ENCODE data around the gene EFL1.

DNA sequence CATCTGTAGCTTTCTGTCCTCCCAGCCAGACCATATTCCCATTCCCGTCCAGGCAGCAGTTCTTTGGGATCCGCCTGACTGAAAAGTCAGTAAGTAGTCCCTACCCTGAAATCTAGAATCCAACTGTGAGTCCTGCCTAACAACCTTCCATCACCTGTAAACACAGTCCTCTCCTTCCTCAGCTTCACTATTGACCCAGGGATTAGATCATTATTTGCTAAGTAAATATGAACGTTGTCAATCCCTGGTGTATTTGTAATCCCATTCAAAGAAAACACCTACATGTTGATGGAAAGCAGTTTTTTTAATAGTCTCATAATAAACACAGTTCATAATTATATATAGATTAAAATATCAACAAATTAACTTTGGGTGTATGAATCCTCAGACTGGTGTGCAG lies 816 bp upstream of the EFL1 start:
- TF ChIP-seq YY1 (IDR thresholded peaks at IDR 0.05; ENCODE audit: low read depth) (no peak), RAD21 (IDR thresholded peaks at IDR 0.05; ENCODE audit: low read depth) (no peak), CREB1 (IDR thresholded peaks at IDR 0.05; ENCODE audit: low read depth) (no peak), TEAD4 (IDR thresholded peaks at IDR 0.05) (no peak), ZBTB7A (IDR thresholded peaks at IDR 0.05; ENCODE audit: low read depth) (no peak), TAF1 (IDR thresholded peaks at IDR 0.05; ENCODE audit: low read depth) (no peak), EGR1 (IDR thresholded peaks at IDR 0.05) (no peak)
- TF ChIP-seq, protein P1, sequence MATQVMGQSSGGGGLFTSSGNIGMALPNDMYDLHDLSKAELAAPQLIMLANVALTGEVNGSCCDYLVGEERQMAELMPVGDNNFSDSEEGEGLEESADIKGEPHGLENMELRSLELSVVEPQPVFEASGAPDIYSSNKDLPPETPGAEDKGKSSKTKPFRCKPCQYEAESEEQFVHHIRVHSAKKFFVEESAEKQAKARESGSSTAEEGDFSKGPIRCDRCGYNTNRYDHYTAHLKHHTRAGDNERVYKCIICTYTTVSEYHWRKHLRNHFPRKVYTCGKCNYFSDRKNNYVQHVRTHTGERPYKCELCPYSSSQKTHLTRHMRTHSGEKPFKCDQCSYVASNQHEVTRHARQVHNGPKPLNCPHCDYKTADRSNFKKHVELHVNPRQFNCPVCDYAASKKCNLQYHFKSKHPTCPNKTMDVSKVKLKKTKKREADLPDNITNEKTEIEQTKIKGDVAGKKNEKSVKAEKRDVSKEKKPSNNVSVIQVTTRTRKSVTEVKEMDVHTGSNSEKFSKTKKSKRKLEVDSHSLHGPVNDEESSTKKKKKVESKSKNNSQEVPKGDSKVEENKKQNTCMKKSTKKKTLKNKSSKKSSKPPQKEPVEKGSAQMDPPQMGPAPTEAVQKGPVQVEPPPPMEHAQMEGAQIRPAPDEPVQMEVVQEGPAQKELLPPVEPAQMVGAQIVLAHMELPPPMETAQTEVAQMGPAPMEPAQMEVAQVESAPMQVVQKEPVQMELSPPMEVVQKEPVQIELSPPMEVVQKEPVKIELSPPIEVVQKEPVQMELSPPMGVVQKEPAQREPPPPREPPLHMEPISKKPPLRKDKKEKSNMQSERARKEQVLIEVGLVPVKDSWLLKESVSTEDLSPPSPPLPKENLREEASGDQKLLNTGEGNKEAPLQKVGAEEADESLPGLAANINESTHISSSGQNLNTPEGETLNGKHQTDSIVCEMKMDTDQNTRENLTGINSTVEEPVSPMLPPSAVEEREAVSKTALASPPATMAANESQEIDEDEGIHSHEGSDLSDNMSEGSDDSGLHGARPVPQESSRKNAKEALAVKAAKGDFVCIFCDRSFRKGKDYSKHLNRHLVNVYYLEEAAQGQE (IDR thresholded peaks at IDR 0.05; ENCODE audit: low read depth): no peak

Data from Ishikawa (cell line).